IPS-NIHi7 (cell line): ENCODE measurements around the gene ATXN7L1.

Experiments used
- DNase-seq: peaks from one replicate; pipeline ENCODE4 v3.0.0; 2012; ENCODE audit warnings: mixed read lengths; ENCODE audit errors: extremely low spot score

ATXN7L1 gene

DNA sequence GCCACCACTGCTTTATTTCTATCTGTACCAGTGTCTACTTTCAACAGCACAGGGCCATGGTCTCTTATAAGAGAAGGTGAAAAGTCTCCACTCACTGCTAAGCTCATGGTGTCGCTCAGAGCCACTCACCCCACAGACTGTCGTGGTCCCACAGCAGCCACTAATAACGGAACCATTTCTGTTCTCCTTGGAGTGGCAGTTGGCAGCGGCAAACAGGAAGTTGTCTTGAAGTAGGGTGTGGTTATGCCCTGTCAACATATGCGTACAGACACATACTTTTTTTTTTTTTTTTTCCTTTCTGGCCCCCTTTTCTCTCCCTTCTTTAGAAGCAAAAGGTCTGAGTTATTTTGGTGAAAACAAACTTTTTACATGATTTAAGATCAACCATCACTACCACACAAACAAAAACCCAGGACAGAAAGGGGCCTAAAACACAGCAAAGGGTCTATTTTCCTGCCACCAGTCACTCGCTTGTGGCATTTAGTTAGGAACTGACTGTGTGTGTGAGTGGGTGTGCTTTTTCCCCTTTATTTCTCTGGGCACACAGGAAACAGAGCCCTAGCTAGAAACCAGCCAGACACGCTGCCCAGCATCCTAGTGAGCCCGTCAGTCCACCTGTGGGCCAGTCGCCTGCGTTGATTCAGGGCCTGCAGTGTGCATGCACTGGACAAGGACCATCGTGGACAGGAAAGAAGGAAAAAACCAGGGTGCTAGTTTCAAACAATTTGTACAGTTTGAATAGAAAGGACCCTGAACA is 198.4 kb downstream of the ATXN7L1 start:
- no peak for DNase-seq

DNA sequence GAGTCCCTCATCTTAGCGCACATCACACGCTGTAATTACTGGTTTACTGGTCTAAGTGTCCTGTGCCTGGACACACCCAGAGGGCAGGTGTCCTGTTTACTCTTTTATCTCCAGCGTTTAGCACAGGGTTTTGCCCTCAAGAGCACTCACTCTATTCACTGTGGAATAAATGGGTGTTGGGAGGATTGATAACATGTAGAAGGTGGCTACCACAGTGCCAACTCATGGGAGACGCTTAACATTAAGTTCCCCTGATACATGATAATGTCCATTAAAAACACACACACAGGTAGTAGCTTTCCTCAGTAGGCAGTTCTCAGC is 199.0 kb downstream of the ATXN7L1 start:
- no peak for DNase-seq

- DNase-seq, result no peak
Observed at GRCh38 chr7:105675934-105676371, 200.4 kb downstream of the ATXN7L1 start.

GRCh38 chr7:105674200-105674920 is 202.0 kb downstream of the ATXN7L1 start:
- no peak for DNase-seq

DNA sequence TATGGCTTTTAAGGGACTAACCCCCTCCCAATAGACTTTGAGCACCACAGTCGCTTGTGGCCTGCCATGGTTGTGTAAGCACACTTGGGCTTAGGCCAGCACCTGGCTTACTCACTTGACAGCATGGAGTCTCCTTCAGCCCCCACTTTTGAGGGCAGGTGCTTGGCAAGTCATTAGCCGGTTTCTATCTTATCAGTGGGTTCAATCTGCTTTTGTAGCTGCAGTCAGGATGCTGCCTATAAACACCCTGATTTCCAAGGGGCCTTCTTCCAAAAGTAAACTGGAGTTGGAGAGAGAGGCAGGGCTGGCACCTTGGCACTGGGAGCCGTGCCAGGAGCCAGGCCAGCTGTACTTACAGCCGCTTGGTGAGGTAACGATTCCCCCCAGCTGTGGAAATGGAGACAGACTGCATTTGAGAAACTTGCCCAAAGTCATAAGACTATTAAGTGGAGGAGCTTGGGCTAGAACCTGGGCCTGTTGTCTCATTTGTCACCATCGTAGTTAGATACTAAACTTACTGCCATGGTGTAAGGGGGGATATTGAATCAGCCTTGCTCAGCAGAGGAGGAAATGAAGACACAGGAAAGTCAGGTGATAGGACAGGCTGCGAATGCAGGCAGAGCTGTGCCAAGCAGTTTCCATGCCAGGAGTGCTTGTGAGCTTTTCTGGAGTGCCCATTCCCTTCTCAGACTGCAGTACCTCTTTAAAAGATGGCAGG is 202.9 kb downstream of the ATXN7L1 start:
- no peak for DNase-seq

DNA sequence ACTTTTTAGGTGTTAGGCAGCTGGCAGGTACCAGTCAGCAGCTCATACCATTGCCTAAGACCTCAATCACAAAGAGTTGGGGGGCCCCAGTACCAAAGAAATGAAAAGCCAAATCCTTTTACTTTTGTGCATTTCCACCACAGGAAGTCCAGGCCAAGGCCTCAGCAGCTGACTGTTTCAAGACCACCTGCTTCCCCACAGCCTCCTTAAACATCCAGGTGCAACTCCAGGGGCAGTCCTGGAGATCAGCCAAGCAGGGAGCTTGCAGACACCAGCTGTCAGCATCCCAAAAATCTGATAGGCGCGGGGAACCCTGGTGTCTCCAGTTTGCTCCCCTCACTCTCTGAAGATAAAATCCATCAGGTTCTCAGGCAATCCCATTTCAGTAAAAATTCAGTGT is 203.6 kb downstream of the ATXN7L1 start:
- no peak for DNase-seq

- DNase-seq, result no peak
Observed at GRCh38 chr7:105666324-105666723, 210.1 kb downstream of the ATXN7L1 start.

GRCh38 chr7:105665684-105666083 is 210.7 kb downstream of the ATXN7L1 start:
- no peak for DNase-seq

DNA sequence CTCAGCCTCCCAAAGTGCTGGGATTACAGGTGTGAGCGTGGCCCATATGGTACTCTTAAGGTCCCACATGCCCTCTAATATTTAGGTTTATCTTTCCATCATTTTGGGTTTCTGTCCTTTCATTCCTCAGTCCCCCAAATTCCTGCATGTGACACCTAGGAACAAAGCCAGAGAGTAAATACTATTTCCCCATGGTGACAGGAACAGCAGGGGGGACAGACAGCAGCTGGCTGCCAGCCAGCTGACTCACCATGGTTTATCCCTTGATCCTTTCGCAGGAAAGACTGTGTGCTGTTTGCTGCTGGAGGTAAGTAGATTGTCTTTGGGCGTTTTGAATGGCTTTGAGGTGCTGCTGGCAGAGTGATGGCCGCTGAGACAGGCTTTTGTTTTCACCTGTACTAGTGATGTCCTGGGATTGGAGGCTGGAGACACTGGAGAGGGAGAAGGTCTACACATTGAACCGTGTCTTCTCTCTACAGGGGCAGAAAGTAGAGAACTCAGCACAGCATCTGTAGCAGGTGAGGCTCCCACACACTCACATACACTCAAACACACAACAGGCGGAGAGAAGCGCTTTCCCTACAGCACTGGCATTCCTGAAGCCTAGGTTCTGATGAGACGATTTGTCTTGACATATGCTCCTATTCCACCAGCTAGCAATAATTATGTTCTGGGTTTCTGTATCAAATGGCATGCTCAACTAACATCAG is 211.4 kb downstream of the ATXN7L1 start:
- peak; percentile 67 for DNase-seq

DNA sequence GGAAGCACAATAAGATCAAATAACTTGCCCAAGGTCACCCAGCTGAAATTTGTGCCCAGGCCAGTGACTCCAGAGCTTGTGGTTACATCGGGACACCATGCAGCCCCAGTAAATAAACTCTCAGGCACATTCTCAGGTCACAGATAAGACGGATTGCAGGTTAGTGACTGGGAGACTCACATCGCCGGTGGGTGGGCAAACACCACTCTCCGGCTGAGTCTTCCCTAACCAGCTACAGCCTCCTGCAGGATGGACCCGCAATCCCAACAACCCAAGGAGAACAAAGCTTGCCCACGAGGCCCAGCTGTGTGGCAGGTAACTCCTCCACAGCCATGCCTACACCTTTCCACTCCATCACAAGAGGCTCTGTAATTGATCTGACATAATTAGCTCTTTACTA is 213.4 kb downstream of the ATXN7L1 start:
- no peak for DNase-seq

GRCh38 chr7:105661625-105662024 is 214.8 kb downstream of the ATXN7L1 start:
- no peak for DNase-seq

GRCh38 chr7:105656922-105657521 is 219.4 kb downstream of the ATXN7L1 start:
- peak; percentile 85 for DNase-seq

DNA sequence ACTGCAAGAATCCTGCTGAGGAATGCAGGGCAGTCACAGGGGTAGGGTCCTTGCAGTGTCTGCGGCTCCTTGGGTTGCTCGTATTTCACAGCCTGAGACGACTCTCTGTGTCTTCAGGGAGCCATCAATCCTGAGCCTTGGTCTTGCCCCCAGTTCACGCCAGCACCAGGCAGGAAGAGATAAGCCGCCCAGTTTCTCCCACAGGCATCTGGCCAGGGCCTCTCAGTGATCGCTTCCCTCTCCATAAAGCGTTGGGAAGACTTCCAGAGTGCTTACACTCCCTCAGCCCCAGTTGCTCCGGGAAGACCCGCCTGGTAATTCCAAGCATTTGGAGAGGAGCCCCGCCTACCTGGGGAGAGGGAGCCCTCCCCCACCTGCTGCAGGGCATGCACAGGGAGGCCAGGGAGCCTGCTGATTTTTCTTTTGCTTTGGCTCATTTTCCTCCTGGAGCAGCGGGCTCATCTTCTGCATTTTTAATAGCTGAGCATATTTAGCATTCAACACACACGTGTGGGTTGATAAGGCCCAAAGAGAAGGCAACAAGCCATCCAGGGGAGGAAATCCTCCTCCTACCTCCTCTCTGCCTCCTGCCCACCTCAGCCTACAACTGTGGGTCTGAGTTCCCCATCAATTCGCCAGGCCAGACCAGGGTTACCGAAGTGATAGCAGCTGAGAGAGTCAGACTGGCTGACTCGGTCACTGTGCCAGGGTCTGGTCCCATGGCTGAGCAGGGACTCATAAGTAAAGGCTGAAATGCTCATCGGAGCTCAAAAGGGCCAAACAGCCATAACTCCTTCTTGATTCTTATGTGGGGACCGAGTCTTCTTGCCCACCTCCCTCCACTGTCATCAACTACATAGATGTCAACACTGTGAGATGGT is 220.7 kb downstream of the ATXN7L1 start:
- peak; percentile 85 for DNase-seq

DNA sequence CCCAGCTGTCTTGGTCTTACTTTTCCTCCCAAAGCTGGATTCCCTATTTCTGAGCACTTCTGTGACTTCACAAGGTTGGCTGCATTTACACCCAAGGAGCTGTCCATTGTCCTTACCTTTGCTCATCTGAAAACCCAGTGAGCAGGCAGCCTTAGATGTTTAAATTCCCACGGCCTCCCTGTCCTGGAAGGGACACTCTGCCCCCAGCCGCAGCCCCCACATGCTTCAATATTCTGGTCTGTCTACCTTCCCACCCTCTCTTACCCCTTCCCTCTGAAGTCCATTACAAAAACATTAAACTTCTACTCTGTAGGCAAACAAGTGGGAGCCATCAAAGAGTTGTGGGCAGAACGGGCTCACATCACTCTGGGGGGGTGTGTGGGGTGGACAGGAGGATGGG is 221.3 kb downstream of the ATXN7L1 start:
- no peak for DNase-seq

- no peak for DNase-seq
Observed at GRCh38 chr7:105654095-105654686, 222.2 kb downstream of the ATXN7L1 start.

DNA sequence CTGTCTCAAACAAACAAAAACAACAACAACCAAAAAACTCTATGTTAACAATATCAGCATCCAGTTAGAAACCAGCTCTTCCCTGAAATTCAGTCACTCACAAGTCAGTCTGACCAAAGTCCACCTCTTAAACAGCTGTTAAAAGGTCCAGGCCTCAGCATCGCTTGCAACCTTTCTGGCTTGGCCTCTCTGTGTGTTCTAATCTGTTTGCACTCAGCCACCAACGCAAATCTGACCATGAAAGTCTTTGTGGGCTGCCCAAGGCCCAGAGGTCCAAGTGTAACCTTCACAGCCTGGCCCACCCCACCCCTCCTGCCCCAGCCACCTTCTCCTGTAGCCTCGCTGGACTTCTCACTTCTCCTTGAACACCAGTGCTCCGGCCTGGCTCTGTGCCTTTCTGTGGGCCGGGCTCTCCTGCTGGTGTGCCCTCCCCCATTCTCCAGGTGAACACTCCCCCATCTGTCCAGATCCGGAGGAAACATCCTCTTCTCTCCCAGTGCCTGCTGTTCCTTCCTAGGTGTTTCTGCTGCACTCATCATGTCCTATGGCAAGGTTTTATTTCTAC is 222.9 kb downstream of the ATXN7L1 start:
- no peak for DNase-seq

GRCh38 chr7:105652359-105652993 is 223.9 kb downstream of the ATXN7L1 start:
- DNase-seq, result peak; percentile 91

- DNase-seq, result no peak
Observed at GRCh38 chr7:105651798-105652197, 224.6 kb downstream of the ATXN7L1 start.

- no peak for DNase-seq
Observed at GRCh38 chr7:105650382-105650970, 225.9 kb downstream of the ATXN7L1 start.
